Measurements from ENCODE around the gene GLCE. TPM values are rescaled to one million over a fixed set of nuclear protein-coding genes. Genes with fewer than 3 reads are reported as not detected.

GLCE gene
- total and polyA plus RNA-seq, 7 donors, result 10.3 to 24.6 (median 13.9) TPM

DNA sequence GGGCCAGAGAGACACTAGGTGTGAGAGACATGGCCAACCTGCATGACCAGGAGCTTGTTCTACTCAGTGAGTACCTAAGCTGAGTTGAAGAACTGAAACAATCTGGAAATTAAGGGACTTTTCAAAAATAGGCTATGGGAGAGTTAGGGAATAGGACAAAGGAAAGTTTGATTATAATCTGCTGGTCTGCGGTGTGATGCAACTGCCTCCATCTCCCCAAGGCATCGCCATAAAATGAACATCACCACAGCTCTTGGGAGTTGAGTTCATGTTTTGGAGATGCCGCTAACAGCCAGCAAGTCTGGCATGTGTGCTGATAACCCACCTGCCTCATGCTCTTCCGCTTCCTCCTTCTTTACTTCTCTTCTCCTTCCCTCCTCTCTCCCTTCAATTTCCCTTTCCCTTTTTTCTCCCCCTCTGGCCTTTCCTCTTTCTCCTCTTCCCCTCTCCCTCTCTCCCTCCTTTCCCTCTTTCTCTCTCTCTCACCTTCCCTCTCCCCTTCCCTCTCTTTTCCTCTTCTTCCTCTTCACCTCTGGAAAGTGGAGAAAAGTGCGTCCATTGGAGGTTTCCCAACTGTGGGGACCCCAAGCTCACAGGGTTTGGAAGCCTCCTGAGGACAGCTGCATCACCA lies 39.1 kb upstream of the GLCE start:
- Histone ChIP-seq H3K27ac (no peak overlapping the region), H3K4me1 (no peaks in the 10 kb centered on the region), H3K9me3 (no peaks in the 10 kb centered on the region), H3K36me3 (no peaks in the 10 kb centered on the region), H3K4me3 (no peak overlapping the region), H3K27me3 (peaks cover 0 to 10% (median 6%) of the 10 kb centered on the region in 3 donors)
- TF ChIP-seq POLR2A (IDR thresholded peaks at IDR 0.05), result no peak
- TF ChIP-seq POLR2AphosphoS5 (IDR thresholded peaks at IDR 0.05), result no peak
- TF ChIP-seq EP300 (IDR thresholded peaks at IDR 0.05), result no peak
- TF ChIP-seq, protein P1, sequence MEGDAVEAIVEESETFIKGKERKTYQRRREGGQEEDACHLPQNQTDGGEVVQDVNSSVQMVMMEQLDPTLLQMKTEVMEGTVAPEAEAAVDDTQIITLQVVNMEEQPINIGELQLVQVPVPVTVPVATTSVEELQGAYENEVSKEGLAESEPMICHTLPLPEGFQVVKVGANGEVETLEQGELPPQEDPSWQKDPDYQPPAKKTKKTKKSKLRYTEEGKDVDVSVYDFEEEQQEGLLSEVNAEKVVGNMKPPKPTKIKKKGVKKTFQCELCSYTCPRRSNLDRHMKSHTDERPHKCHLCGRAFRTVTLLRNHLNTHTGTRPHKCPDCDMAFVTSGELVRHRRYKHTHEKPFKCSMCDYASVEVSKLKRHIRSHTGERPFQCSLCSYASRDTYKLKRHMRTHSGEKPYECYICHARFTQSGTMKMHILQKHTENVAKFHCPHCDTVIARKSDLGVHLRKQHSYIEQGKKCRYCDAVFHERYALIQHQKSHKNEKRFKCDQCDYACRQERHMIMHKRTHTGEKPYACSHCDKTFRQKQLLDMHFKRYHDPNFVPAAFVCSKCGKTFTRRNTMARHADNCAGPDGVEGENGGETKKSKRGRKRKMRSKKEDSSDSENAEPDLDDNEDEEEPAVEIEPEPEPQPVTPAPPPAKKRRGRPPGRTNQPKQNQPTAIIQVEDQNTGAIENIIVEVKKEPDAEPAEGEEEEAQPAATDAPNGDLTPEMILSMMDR (IDR thresholded peaks at IDR 0.05), result no peak
- WGBS, 2 donors, result 96 to 97% methylated on average over 5 of the region's 5 CpGs
- intact Hi-C loops (cut with DNase I), result loop anchor here (10.0 kb wide), 1 partner anchor 103 kb away; no protein-coding TSS in a partner anchor
- DNase-seq, result no peak

DNA sequence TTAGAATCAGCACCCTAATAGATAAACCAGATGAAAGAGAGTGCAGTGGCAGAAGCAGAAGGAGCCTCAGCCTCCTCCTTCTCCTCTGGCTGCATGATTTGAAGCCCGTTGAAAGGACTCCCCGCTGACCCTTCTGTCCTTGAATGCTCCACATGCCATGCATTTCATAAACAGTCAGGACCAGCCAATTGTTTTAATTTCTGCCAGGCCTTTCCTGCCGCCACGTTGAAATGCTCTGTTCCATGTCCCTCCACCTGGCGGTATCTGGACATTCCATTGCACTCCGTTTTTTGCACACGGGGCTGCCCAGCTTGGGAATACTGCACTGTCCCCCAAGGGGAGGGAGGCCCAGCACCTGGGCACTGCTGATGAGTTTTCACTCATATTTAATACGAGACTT lies 35.2 kb upstream of the GLCE start:
- 76 to 92% methylated on average over 8 of the region's 8 CpGs for WGBS, 2 donors
- TF ChIP-seq, protein P1 (IDR thresholded peaks at IDR 0.05), result no peak
- TF ChIP-seq POLR2A (IDR thresholded peaks at IDR 0.05), result no peak
- Histone ChIP-seq H3K27ac (no peak overlapping the region), H3K4me3 (no peak overlapping the region), H3K36me3 (no peaks in the 10 kb centered on the region), H3K27me3 (no peaks in the 10 kb centered on the region), H3K9me3 (no peaks in the 10 kb centered on the region), H3K4me1 (peaks cover 0 to 10% (median 0%) of the 10 kb centered on the region in 4 donors)
- DNase-seq, result no peak
- intact Hi-C loops (cut with DNase I), result loop anchor here (10.0 kb wide), 1 partner anchor 100 kb away; no protein-coding TSS in a partner anchor

DNA sequence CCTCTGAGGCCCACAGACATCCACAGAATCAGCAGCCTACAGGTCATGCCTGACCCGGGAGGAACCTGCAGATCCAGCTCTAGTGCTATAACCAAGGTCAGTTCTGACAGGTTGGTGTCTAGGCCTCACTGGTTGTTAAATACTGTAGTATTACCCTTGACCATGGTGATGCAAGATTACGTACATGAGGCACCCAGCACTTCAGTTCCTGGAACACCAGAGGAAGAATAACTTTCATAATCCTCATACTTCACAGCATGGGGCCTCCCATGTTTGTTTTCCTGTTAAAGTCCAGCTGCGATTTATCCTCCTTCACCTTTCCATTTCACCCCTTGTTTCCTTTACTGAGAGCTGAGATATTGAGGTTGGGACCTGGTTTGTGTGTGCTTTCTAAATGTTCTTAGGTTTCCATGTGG lies 34.4 kb upstream of the GLCE start:
- intact Hi-C loops (cut with DNase I), result loop anchor here (10.0 kb wide), 1 partner anchor 99 kb away; no protein-coding TSS in a partner anchor
- Histone ChIP-seq H3K27ac (no peak overlapping the region), H3K27me3 (no peaks in the 10 kb centered on the region), H3K4me3 (no peak overlapping the region), H3K36me3 (no peaks in the 10 kb centered on the region), H3K4me1 (peaks cover 0 to 10% (median 0%) of the 10 kb centered on the region in 4 donors), H3K9me3 (no peaks in the 10 kb centered on the region)
- DNase-seq, result no peak
- WGBS, 2 donors, result 21 to 47% methylated on average over 3 of the region's 3 CpGs
- TF ChIP-seq, protein P1 (IDR thresholded peaks at IDR 0.05), result no peak
- TF ChIP-seq POLR2AphosphoS5 (IDR thresholded peaks at IDR 0.05) (no peak), POLR2A (IDR thresholded peaks at IDR 0.05) (no peak), EP300 (IDR thresholded peaks at IDR 0.05) (no peak)

DNA sequence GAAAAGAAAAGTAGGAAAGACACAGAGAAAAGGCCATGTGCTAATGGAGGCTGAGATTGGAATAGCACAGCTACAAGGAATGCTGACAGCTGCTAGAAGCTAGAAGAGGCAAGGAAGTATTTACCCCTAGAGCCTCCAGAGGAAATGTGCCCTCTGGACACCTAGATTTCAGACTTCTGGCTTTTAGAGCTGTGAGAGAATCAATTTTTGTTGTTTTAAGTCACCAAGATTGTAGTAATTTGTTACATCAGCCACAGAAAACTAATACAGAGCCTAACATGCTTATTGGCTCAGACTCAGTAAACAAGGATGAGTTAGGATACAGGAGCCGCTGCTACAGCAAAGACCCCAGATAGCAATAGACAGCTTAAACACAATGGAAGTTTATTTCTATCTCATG lies 33.1 kb upstream of the GLCE start:
- intact Hi-C loops (cut with DNase I), result loop anchor here (10.0 kb wide), 1 partner anchor 97 kb away; no protein-coding TSS in a partner anchor
- H3K4me3 ChIP-seq, result no peak overlapping the region
- no peaks in the 10 kb centered on the region for H3K9me3 ChIP-seq
- no peaks in the 10 kb centered on the region for H3K36me3 ChIP-seq
- H3K27ac ChIP-seq, result no peak overlapping the region
- DNase-seq, result no peak
- 87 to 98% methylated on average over 1 of the region's 1 CpG for WGBS, 2 donors
- no peaks in the 10 kb centered on the region for H3K27me3 ChIP-seq
- H3K4me1 ChIP-seq, result peaks cover 0 to 10% (median 0%) of the 10 kb centered on the region in 4 donors
- TF ChIP-seq, protein P1 (IDR thresholded peaks at IDR 0.05), result no peak
